ENCODE results near the gene VPS35. TPM values are rescaled to one million over a fixed set of nuclear protein-coding genes. Genes with fewer than 3 reads are reported as not detected.
A peak's percentile ranks its signal among the peaks of the same experiment; 100 is the strongest.
"Not testable (repeated sequence)": the region's sequence is repeated elsewhere in the genome, so short reads cannot be mapped to it uniquely, and the experiment has no call there.

The VPS35 gene
- total and polyA plus RNA-seq, 7 donors: 28.7 to 61.8 (median 44.4) TPM

- TF ChIP-seq POLR2AphosphoS5 (IDR thresholded peaks at IDR 0.05) (peak in 1 of 4 donors; percentile 27), POLR2A (IDR thresholded peaks at IDR 0.05) (no peak)
- peak within 1 kb of the TSS; percentile 89 to 94 (median 94) for H3K27ac ChIP-seq
- no peaks in the 10 kb centered on the region for H3K9me3 ChIP-seq
- peak; percentile 99 for DNase-seq
- peaks cover 0 to 40% (median 35%) of the 10 kb centered on the region in 4 donors for H3K4me1 ChIP-seq
- H3K36me3 ChIP-seq: no peaks in the 10 kb centered on the region
- H3K4me3 ChIP-seq: peak within 1 kb of the TSS; percentile 85 to 97 (median 92)
- no peaks in the 10 kb centered on the region for H3K27me3 ChIP-seq
- intact Hi-C loops (cut with DNase I): loop anchor here (2.0 kb wide), 2 partner anchors 141 to 283 kb away; partner anchors contain the start of genes C16orf87 and DNAJA2
- 0% methylated on average over 79 of the region's 79 CpGs for WGBS, 2 donors
These were observed 645 bp upstream of the VPS35 start, which contains the start of gene ORC6 for GRCh38 chr16:46689365-46690280. TSS of gene ORC6 (plus strand) at chr16:46689659. CDS start at chr16:46689706, 47 bp downstream.

- Histone ChIP-seq H3K27me3 (no peaks in the 10 kb centered on the region), H3K4me1 (peaks cover 0 to 40% (median 37%) of the 10 kb centered on the region in 4 donors), H3K4me3 (peak overlapping the region; percentile 85 to 97 (median 92)), H3K27ac (peak overlapping the region; percentile 89 to 94 (median 94)), H3K9me3 (no peaks in the 10 kb centered on the region), H3K36me3 (no peaks in the 10 kb centered on the region)
- intact Hi-C loops (cut with DNase I): loop anchor here (2.0 kb wide), 2 partner anchors 143 to 285 kb away; partner anchors contain the start of genes C16orf87 and DNAJA2
- TF ChIP-seq EP300 (IDR thresholded peaks at IDR 0.05) (no peak), POLR2AphosphoS5 (IDR thresholded peaks at IDR 0.05) (peak in 2 of 4 donors; percentile 6 to 7), POLR2A (IDR thresholded peaks at IDR 0.05) (no peak), CTCF (IDR thresholded peaks at IDR 0.05) (no peak)
- 1 to 2% methylated on average over 14 of the region's 14 CpGs for WGBS, 2 donors
- DNase-seq: no peak
These were observed 801 bp downstream of the VPS35 start for GRCh38 chr16:46688101-46688653.

- no peaks in the 10 kb centered on the region for H3K27me3 ChIP-seq
- no peaks in the 10 kb centered on the region for H3K36me3 ChIP-seq
- DNase-seq: no peak
- peak overlapping the region in 3 of 4 donors; percentile 90 to 97 (median 94) for H3K4me3 ChIP-seq
- TF ChIP-seq POLR2A (IDR thresholded peaks at IDR 0.05): no peak
- TF ChIP-seq CTCF (IDR thresholded peaks at IDR 0.05): no peak
- TF ChIP-seq POLR2AphosphoS5 (IDR thresholded peaks at IDR 0.05): no peak
- no peak for TF ChIP-seq EP300 (IDR thresholded peaks at IDR 0.05)
- no peaks in the 10 kb centered on the region for H3K9me3 ChIP-seq
- peaks cover 0 to 40% (median 37%) of the 10 kb centered on the region in 4 donors for H3K4me1 ChIP-seq
- peak overlapping the region in 1 of 4 donors; percentile 94 for H3K27ac ChIP-seq
- intact Hi-C loops (cut with DNase I): no loop called here
- WGBS, 2 donors: 52 to 73% methylated on average over 9 of the region's 9 CpGs
These were observed 1.5 kb downstream of the VPS35 start for GRCh38 chr16:46687486-46687885.

- H3K27me3 ChIP-seq: no peaks in the 10 kb centered on the region
- DNase-seq: no peak
- peaks cover 0 to 40% (median 37%) of the 10 kb centered on the region in 4 donors for H3K4me1 ChIP-seq
- H3K9me3 ChIP-seq: no peaks in the 10 kb centered on the region
- H3K27ac ChIP-seq: no peak overlapping the region
- H3K36me3 ChIP-seq: no peaks in the 10 kb centered on the region
- 33 to 52% methylated on average over 5 of the region's 5 CpGs for WGBS, 2 donors
- no peak for TF ChIP-seq CTCF (IDR thresholded peaks at IDR 0.05)
- no peak for TF ChIP-seq EP300 (IDR thresholded peaks at IDR 0.05)
- no peak for TF ChIP-seq POLR2AphosphoS5 (IDR thresholded peaks at IDR 0.05)
- TF ChIP-seq POLR2A (IDR thresholded peaks at IDR 0.05): no peak
- peak overlapping the region in 1 of 4 donors; percentile 90 for H3K4me3 ChIP-seq
- intact Hi-C loops (cut with DNase I): no loop called here
These were observed 2.0 kb downstream of the VPS35 start for GRCh38 chr16:46686815-46687473.

- H3K4me3 ChIP-seq; intact Hi-C loops (cut with DNase I); H3K27ac ChIP-seq; H3K27me3 ChIP-seq; H3K9me3 ChIP-seq; DNase-seq: not testable (repeated sequence)
- peaks cover 0 to 11% (median 9%) of the 10 kb centered on the region in 4 donors for H3K4me1 ChIP-seq
- H3K36me3 ChIP-seq: peaks cover 0 to 45% (median 17%) of the 10 kb centered on the region in 4 donors
- 30 to 77% methylated on average over 2 of the region's 2 CpGs for WGBS, 2 donors
These were observed 7.1 kb downstream of the VPS35 start for GRCh38 chr16:46681867-46682266.

GRCh38 chr16:46677943-46678342 lies 11.0 kb downstream of the VPS35 start:
- H3K4me3 ChIP-seq; intact Hi-C loops (cut with DNase I); H3K27ac ChIP-seq; H3K27me3 ChIP-seq; H3K9me3 ChIP-seq; H3K4me1 ChIP-seq; DNase-seq: not testable (repeated sequence)
- H3K36me3 ChIP-seq: peaks cover 5 to 84% (median 30%) of the 10 kb centered on the region in 4 donors
- 92 to 100% methylated on average over 1 of the region's 1 CpG for WGBS, 2 donors
